OCI-LY7 (cell line): ENCODE measurements around the gene SLC45A1.

Experiments
- CTCF ChIP-seq: fragments of 200-600 bp; sonication (generic); conservative IDR thresholded peaks from 2 replicates; pipeline ENCODE4 v1.5.1; 2014; ENCODE audit warnings: mild to moderate bottlenecking, antibody characterized with exemption, low read length, moderate library complexity, mixed read lengths
- EZH2phosphoT487 ChIP-seq: fragments of 200-600 bp; sonication (generic); IDR thresholded peaks from 2 replicates; pipeline ENCODE4 v1.6.1; 2018; ENCODE audit warnings: low read depth, borderline replicate concordance, mild to moderate bottlenecking, mixed run types, antibody characterized with exemption, low read length, moderate library complexity, mixed read lengths

GRCh38 chr1:8328271-8328670 is 10.4 kb downstream of the SLC45A1 start:
- TF ChIP-seq CTCF (no peak), EZH2phosphoT487 (no peak)
